ENCODE data around the gene NKIRAS1.

- TF ChIP-seq CTCF (conservative IDR thresholded peaks at IDR 0.05 in 1 of 2, IDR thresholded peaks at IDR 0.05 in 1 of 2; ENCODE audit: low read depth in 1 of 2, low read length in 2 of 2) (peak; percentile 27 to 52), EZH2 (IDR thresholded peaks at IDR 0.05; ENCODE audit: low read length, missing control alignments) (no peak)
These were observed at the start of gene NKIRAS1, which contains the start of gene RPL15 for GRCh38 chr3:23916886-23917678.
